Measurements from ENCODE around the gene ZNF217.

GRCh38 chr20:53597521-53598120 is 4.0 kb upstream of the ZNF217 start:
- TF ChIP-seq CTCF (IDR thresholded peaks at IDR 0.05 in 2 of 3, conservative IDR thresholded peaks at IDR 0.05 in 1 of 3; ENCODE audit: borderline replicate concordance in 1 of 3, insufficient read depth in 1 of 3, low read depth in 2 of 3, low read length in 2 of 3) (no peak), JUND (IDR thresholded peaks at IDR 0.05) (no peak), EGR1 (IDR thresholded peaks at IDR 0.05; ENCODE audit: low read depth) (no peak), POLR2A (IDR thresholded peaks at IDR 0.05; ENCODE audit: borderline replicate concordance, extremely low read depth, insufficient read depth, insufficient read length) (no peak), ZNF274 (IDR thresholded peaks at IDR 0.05; ENCODE audit: low read depth, low read length) (no peak), REST (IDR thresholded peaks at IDR 0.05; ENCODE audit: low read depth) (no peak), SRF (IDR thresholded peaks at IDR 0.05; ENCODE audit: low read depth) (no peak), EZH2 (IDR thresholded peaks at IDR 0.05) (no peak), POLR2AphosphoS5 (IDR thresholded peaks at IDR 0.05; ENCODE audit: low read depth, low read length) (no peak)
- TF ChIP-seq, protein P1, sequence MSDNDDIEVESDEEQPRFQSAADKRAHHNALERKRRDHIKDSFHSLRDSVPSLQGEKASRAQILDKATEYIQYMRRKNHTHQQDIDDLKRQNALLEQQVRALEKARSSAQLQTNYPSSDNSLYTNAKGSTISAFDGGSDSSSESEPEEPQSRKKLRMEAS (IDR thresholded peaks at IDR 0.05) = no peak
